WTC11 (cell line): ENCODE data around the gene PEX6. TPM values are rescaled to one million over a fixed set of nuclear protein-coding genes. Genes with fewer than 3 reads are reported as not detected.

Source experiments
- CREB1 ChIP-seq: sonication (generic); formaldehyde crosslinking; IDR thresholded peaks from 2 replicates; pipeline ENCODE4 v1.8.0; 2023; ENCODE audit warnings: mild to moderate bottlenecking, missing genetic modification reagents
- CREM ChIP-seq: sonication (generic); formaldehyde crosslinking; IDR thresholded peaks from 2 replicates; pipeline ENCODE4 v1.8.1; 2022; ENCODE audit warnings: mild to moderate bottlenecking, missing genetic modification reagents, moderate library complexity
- E2F1 ChIP-seq: sonication (generic); formaldehyde crosslinking; IDR thresholded peaks from 2 replicates; pipeline ENCODE4 v1.8.0; 2022; ENCODE audit warnings: mild to moderate bottlenecking, missing genetic modification reagents
- E2F4 ChIP-seq: sonication (generic); formaldehyde crosslinking; IDR thresholded peaks from 2 replicates; pipeline ENCODE4 v1.8.1; 2022; ENCODE audit warnings: low read depth, mild to moderate bottlenecking, moderate library complexity, missing genetic modification reagents, borderline replicate concordance
- EMX1 ChIP-seq: fragments of 250-450 bp; sonication (Bioruptor Pico); IDR thresholded peaks from 2 replicates; pipeline ENCODE4 v1.8.0; 2021; ENCODE audit warnings: mild to moderate bottlenecking
- ESRRA ChIP-seq: sonication (generic); formaldehyde crosslinking; IDR thresholded peaks from 2 replicates; pipeline ENCODE4 v1.8.1; 2022; ENCODE audit warnings: mild to moderate bottlenecking, missing genetic modification reagents, borderline replicate concordance
- FOXK1 ChIP-seq: sonication (generic); formaldehyde crosslinking; IDR thresholded peaks from 2 replicates; pipeline ENCODE4 v1.8.0; 2022; ENCODE audit warnings: mild to moderate bottlenecking, moderate library complexity, missing genetic modification reagents
- GTF2I ChIP-seq: fragments of 250-450 bp; sonication (Bioruptor Pico); conservative IDR thresholded peaks from 2 replicates; pipeline ENCODE4 v1.4.0; 2021; ENCODE audit warnings: mild to moderate bottlenecking
- IRF1 ChIP-seq: sonication (generic); formaldehyde crosslinking; IDR thresholded peaks from 2 replicates; pipeline ENCODE4 v1.8.0; 2023; ENCODE audit warnings: missing genetic modification reagents
- KAT7 ChIP-seq: sonication (generic); formaldehyde crosslinking; IDR thresholded peaks from 2 replicates; pipeline ENCODE4 v1.8.1; 2023; ENCODE audit warnings: missing genetic modification reagents, mild to moderate bottlenecking, borderline replicate concordance
- MAX ChIP-seq: sonication (generic); formaldehyde crosslinking; IDR thresholded peaks from 2 replicates; pipeline ENCODE4 v1.8.0; 2022; ENCODE audit warnings: mild to moderate bottlenecking, missing genetic modification reagents
- MLX ChIP-seq: sonication (generic); formaldehyde crosslinking; IDR thresholded peaks from 2 replicates; pipeline ENCODE4 v1.8.1; 2023; ENCODE audit warnings: mild to moderate bottlenecking, missing genetic modification reagents, moderate library complexity
- MXD4 ChIP-seq: fragments of 250-450 bp; sonication (Bioruptor Pico); IDR thresholded peaks from 2 replicates; pipeline ENCODE4 v1.8.0; 2021; ENCODE audit warnings: mild to moderate bottlenecking, moderate library complexity, borderline replicate concordance
- NFYB ChIP-seq: sonication (generic); formaldehyde crosslinking; conservative IDR thresholded peaks from 2 replicates; pipeline ENCODE4 v1.8.0; 2022; ENCODE audit warnings: low read depth, missing genetic modification reagents
- NR2C2 ChIP-seq: sonication (generic); formaldehyde crosslinking; IDR thresholded peaks from 2 replicates; pipeline ENCODE4 v1.8.0; 2022; ENCODE audit warnings: mild to moderate bottlenecking, missing genetic modification reagents
- NR3C1 ChIP-seq: sonication (generic); formaldehyde crosslinking; conservative IDR thresholded peaks from 2 replicates; pipeline ENCODE4 v1.8.1; 2023; ENCODE audit warnings: low read depth, mild to moderate bottlenecking, missing genetic modification reagents
- OVOL2 ChIP-seq: fragments of 250-450 bp; sonication (Bioruptor Pico); IDR thresholded peaks from 2 replicates; pipeline ENCODE4 v1.9.0; 2021; ENCODE audit warnings: mild to moderate bottlenecking, borderline replicate concordance
- PRRX2 ChIP-seq: fragments of 250-450 bp; sonication (Bioruptor Pico); IDR thresholded peaks from 2 replicates; pipeline ENCODE4 v1.8.0; 2021; ENCODE audit warnings: mild to moderate bottlenecking
- RORB ChIP-seq: fragments of 250-450 bp; sonication (Bioruptor Pico); IDR thresholded peaks from 2 replicates; pipeline ENCODE4 v1.9.0; 2021; ENCODE audit warnings: mild to moderate bottlenecking
- SMAD4 ChIP-seq: sonication (generic); formaldehyde crosslinking; IDR thresholded peaks from 2 replicates; pipeline ENCODE4 v1.8.0; 2022; ENCODE audit warnings: mild to moderate bottlenecking, missing genetic modification reagents
- SOX15 ChIP-seq: fragments of 250-450 bp; sonication (Bioruptor Pico); IDR thresholded peaks from 2 replicates; pipeline ENCODE4 v1.9.0; 2021; ENCODE audit warnings: mild to moderate bottlenecking
- TEAD4 ChIP-seq: sonication (generic); formaldehyde crosslinking; IDR thresholded peaks from 2 replicates; pipeline ENCODE4 v1.8.0; 2022; ENCODE audit warnings: mild to moderate bottlenecking, missing genetic modification reagents
- USF1 ChIP-seq: sonication (generic); formaldehyde crosslinking; IDR thresholded peaks from 2 replicates; pipeline ENCODE4 v1.8.0; 2022; ENCODE audit warnings: mild to moderate bottlenecking, missing genetic modification reagents
- ZNF138 ChIP-seq: sonication (generic); formaldehyde crosslinking; conservative IDR thresholded peaks from 2 replicates; pipeline ENCODE4 v1.8.1; 2022; ENCODE audit warnings: mild to moderate bottlenecking, moderate library complexity, missing genetic modification reagents
- ZNF219 ChIP-seq: sonication (generic); formaldehyde crosslinking; IDR thresholded peaks from 2 replicates; pipeline ENCODE4 v1.8.0; 2023; ENCODE audit warnings: missing genetic modification reagents, mild to moderate bottlenecking, borderline replicate concordance
- ZNF232 ChIP-seq: sonication (generic); formaldehyde crosslinking; IDR thresholded peaks from 2 replicates; pipeline ENCODE4 v1.8.0; 2022; ENCODE audit warnings: mild to moderate bottlenecking, missing genetic modification reagents
- ZNF416 ChIP-seq: fragments of 250-450 bp; sonication (Bioruptor Pico); IDR thresholded peaks from 2 replicates; pipeline ENCODE4 v1.9.0; 2021; ENCODE audit warnings: mild to moderate bottlenecking, inconsistent platforms
- total RNA-seq: library from RNA; stranded (reverse); gene quantifications from 3 replicates; pipeline ENCODE4 v1.2.3, GENCODE V29; 2021
- TF ChIP-seq, protein P1 (sequence below): fragments of 200-600 bp; IDR thresholded peaks from 2 replicates; pipeline ENCODE4 v1.8.0; 2022; ENCODE audit warnings: antibody characterized with exemption
- TF ChIP-seq, protein P2 (sequence below): fragments of 250-450 bp; sonication (Bioruptor Pico); IDR thresholded peaks from 2 replicates; pipeline ENCODE4 v2.1.2; 2022; ENCODE audit warnings: mild to moderate bottlenecking, moderate library complexity
- TF ChIP-seq, protein P3 (sequence below): fragments of 250-450 bp; sonication (Bioruptor Pico); conservative IDR thresholded peaks from 2 replicates; pipeline ENCODE4 v1.9.0; 2021; ENCODE audit warnings: mild to moderate bottlenecking

Gene PEX6
- total RNA-seq, 1 experiment from 2014 or later, result 8.2 TPM

DNA sequence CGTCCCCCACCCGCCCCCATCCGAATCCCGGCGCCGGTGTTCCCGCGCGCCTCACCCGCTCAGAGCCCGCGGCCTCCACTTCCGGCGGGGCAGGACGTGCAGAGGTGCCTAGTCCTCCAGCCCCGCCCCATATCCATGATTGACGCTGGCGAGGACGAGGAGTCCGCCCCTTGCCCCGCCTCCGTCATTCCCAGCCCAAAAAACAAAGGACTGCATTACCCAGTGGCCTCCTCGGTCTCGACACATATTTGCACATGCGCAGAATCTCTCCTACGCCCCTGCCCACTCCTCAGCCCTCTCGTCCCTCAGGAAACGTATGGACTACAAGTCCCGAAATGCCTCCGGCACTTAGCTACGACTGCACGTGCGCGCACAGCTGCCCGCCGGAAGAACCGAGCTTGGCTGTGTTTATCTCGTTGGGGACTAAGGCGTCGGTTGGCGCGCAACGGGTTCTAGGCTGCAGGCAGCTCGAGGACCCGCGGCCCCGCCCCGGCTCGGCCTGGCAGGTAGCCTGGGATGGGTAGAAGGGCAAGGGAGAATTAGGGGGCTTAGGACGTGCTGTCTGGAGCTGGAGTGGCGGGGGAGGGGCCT lies 35.0 kb upstream of the PEX6 start, which contains the start of the genes KLHDC3 and MEA1 (continued):
- TF ChIP-seq USF1 (peak; percentile 82), CREB1 (CRISPR knock-in tag) (no peak), FOXK1 (CRISPR knock-in tag) (peak; percentile 99), RORB (CRISPR knock-in tag) (no peak), E2F4 (CRISPR knock-in tag) (no peak), GTF2I (CRISPR knock-in tag) (no peak), ZNF219 (CRISPR knock-in tag) (no peak), OVOL2 (no peak), NFYB (CRISPR knock-in tag) (no peak), CREM (CRISPR knock-in tag) (0 out of 2 replicates have a peak, but pooled peaks have one; percentile 21), EMX1 (CRISPR knock-in tag) (no peak), MXD4 (CRISPR knock-in tag) (no peak), TEAD4 (CRISPR knock-in tag) (no peak; the same call in 1 of the 2 replicates), ZNF416 (CRISPR knock-in tag) (no peak), ESRRA (no peak), PRRX2 (CRISPR knock-in tag) (no peak), ZNF138 (no peak), MLX (CRISPR knock-in tag) (no peak), E2F1 (CRISPR knock-in tag) (no peak), NR3C1 (CRISPR knock-in tag) (no peak), NR2C2 (CRISPR knock-in tag) (no peak), SOX15 (CRISPR knock-in tag) (no peak), MAX (CRISPR knock-in tag) (peak; percentile 88), SMAD4 (CRISPR knock-in tag) (no peak), KAT7 (CRISPR knock-in tag) (no peak), IRF1 (CRISPR knock-in tag) (no peak), ZNF232 (CRISPR knock-in tag) (0 out of 2 replicates have a peak, but pooled peaks have one; percentile 42)
- TF ChIP-seq, protein P1, sequence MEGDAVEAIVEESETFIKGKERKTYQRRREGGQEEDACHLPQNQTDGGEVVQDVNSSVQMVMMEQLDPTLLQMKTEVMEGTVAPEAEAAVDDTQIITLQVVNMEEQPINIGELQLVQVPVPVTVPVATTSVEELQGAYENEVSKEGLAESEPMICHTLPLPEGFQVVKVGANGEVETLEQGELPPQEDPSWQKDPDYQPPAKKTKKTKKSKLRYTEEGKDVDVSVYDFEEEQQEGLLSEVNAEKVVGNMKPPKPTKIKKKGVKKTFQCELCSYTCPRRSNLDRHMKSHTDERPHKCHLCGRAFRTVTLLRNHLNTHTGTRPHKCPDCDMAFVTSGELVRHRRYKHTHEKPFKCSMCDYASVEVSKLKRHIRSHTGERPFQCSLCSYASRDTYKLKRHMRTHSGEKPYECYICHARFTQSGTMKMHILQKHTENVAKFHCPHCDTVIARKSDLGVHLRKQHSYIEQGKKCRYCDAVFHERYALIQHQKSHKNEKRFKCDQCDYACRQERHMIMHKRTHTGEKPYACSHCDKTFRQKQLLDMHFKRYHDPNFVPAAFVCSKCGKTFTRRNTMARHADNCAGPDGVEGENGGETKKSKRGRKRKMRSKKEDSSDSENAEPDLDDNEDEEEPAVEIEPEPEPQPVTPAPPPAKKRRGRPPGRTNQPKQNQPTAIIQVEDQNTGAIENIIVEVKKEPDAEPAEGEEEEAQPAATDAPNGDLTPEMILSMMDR, result no peak
- TF ChIP-seq, protein P2, sequence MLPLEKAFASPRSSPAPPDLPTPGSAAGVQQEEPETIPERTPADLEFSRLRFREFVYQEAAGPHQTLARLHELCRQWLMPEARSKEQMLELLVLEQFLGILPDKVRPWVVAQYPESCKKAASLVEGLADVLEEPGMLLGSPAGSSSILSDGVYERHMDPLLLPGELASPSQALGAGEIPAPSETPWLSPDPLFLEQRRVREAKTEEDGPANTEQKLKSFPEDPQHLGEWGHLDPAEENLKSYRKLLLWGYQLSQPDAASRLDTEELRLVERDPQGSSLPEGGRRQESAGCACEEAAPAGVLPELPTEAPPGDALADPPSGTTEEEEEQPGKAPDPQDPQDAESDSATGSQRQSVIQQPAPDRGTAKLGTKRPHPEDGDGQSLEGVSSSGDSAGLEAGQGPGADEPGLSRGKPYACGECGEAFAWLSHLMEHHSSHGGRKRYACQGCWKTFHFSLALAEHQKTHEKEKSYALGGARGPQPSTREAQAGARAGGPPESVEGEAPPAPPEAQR (CRISPR knock-in tag), result no peak
- TF ChIP-seq, protein P3, sequence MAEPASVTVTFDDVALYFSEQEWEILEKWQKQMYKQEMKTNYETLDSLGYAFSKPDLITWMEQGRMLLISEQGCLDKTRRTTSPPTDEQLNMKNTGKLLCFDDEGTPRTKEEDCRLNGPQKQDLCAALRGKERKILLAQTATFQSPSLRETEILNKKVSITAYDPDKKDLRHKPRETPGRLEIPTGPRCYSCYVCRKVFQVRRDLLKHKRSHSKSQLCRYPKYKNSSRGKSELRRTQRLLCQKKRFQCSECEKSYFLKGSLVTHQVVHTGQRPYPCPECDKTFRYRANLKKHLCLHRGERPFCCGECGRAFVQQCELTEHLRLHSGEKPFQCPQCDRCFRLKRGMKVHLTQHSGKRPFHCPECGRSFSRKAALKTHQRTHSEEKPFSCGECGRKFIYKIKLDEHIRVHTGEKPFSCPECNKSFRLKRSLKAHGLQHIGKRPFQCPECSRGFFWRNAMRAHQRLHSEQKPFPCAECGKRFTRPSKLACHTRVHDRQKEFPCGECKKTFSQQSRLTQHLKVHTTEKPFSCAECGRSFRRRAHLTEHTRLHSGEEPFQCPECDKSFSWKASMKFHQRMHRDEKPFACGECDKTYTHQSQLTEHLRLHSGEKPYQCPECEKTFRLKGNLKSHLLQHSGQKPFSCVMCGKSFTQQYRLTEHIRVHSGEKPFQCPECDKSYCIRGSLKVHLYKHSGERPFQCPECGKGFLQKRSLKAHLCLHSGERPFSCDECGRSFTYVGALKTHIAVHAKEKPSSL (CRISPR knock-in tag), result no peak
